ENCODE results near the gene HSPG2. TPM values are rescaled to one million over a fixed set of nuclear protein-coding genes. Genes with fewer than 3 reads are reported as not detected.
A peak's percentile ranks its signal among the peaks of the same experiment; 100 is the strongest.

Gene HSPG2
- total RNA-seq, 1 donor, result 265 TPM

DNA sequence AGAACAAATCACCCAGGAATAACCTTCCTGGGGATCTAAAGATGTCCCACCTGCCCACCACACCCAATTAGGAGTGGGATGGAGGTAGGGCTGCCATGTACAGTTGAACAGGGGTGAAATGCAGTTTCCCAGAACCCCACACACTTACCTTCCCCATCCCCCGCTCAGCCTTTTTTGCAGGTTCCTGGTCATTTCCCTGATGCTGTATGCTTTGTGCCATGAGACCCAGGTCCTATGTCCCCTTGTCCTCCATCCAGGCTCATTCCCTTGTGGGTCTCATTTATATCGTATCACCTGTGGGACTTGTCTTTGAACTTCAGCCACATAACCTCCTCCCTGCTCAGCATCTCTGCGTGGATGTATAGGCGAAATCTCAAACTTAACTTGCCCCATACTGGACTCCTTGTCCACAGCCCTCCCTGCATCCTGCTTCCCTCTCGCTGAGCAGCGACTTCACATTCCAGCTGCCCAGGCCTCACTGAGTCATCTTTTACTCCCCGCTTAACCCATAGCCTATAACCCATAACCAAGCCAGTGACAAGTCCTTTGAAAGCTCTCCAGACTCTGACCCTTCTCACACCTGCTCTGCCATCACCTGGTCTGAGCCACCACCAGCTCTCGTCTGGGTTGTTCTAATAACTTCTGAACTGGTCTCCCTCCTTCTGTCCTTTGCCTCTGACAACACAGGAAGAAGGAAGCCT is 120.4 kb downstream of the HSPG2 start:
- H3K27me3 ChIP-seq (ENCODE audit: insufficient read depth, low read length), result no peaks in the 10 kb centered on the region
- peaks cover 24% of the 10 kb centered on the region for H3K36me3 ChIP-seq (ENCODE audit: insufficient read depth, low read length)
- no peak overlapping the region for H3K27ac ChIP-seq (ENCODE audit: low read depth, low read length)
- no peak overlapping the region for H3K4me2 ChIP-seq (ENCODE audit: insufficient read depth, low read length)
- H3K4me1 ChIP-seq (ENCODE audit: insufficient read depth, low read length), result peaks cover 14% of the 10 kb centered on the region
- H2AFZ ChIP-seq (ENCODE audit: low read length), result no peak overlapping the region
- H3K4me3 ChIP-seq (ENCODE audit: insufficient read depth, low read length), result no peak overlapping the region
- TF ChIP-seq, protein P1, sequence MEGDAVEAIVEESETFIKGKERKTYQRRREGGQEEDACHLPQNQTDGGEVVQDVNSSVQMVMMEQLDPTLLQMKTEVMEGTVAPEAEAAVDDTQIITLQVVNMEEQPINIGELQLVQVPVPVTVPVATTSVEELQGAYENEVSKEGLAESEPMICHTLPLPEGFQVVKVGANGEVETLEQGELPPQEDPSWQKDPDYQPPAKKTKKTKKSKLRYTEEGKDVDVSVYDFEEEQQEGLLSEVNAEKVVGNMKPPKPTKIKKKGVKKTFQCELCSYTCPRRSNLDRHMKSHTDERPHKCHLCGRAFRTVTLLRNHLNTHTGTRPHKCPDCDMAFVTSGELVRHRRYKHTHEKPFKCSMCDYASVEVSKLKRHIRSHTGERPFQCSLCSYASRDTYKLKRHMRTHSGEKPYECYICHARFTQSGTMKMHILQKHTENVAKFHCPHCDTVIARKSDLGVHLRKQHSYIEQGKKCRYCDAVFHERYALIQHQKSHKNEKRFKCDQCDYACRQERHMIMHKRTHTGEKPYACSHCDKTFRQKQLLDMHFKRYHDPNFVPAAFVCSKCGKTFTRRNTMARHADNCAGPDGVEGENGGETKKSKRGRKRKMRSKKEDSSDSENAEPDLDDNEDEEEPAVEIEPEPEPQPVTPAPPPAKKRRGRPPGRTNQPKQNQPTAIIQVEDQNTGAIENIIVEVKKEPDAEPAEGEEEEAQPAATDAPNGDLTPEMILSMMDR (IDR thresholded peaks at IDR 0.05; ENCODE audit: extremely low read depth, low read depth, low read length), result no peak
- no peaks in the 10 kb centered on the region for H3K79me2 ChIP-seq (ENCODE audit: insufficient read depth, low read length)
- H3K9me3 ChIP-seq (ENCODE audit: low read depth, low read length), result no peaks in the 10 kb centered on the region
- DNase-seq (ENCODE audit: insufficient read length, low spot score, missing footprints), result peak; percentile 98
- H4K20me1 ChIP-seq (ENCODE audit: insufficient read depth, low read length), result peaks cover 9% of the 10 kb centered on the region

DNA sequence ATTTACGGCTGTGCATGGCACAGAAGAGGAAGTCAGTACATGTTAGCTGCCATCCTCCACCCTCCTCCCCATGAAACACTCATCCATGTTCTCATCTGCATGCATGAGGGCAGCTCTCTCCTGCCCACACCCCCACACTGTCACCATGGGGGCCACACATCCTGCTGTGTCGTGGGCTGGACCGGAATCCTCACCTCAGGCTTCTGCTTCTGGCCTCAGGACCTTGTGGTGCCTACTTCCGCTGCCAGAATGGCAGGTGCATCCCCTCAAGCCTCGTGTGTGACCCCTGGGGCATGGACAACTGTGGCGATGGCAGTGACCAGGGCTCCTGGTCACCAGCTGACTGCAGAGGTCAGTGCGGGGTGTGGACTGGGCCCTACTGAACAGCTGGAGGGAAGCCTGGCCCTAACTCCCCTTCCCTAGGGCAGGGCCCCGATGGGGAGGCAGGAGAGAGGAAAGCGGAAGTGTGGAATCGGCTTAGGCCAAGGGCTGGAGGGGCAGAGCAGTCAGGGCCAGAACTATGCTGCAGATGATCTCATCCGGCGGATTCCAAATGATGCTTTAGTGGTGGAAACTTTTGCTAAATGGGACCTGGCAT is 121.3 kb downstream of the HSPG2 start:
- Histone ChIP-seq H2AFZ (ENCODE audit: low read length) (no peak overlapping the region), H4K20me1 (ENCODE audit: insufficient read depth, low read length) (peaks cover 3% of the 10 kb centered on the region), H3K4me1 (ENCODE audit: insufficient read depth, low read length) (peaks cover 14% of the 10 kb centered on the region), H3K4me2 (ENCODE audit: insufficient read depth, low read length) (no peak overlapping the region), H3K27ac (ENCODE audit: low read depth, low read length) (no peak overlapping the region), H3K4me3 (ENCODE audit: insufficient read depth, low read length) (no peak overlapping the region), H3K36me3 (ENCODE audit: insufficient read depth, low read length) (peaks cover 15% of the 10 kb centered on the region), H3K27me3 (ENCODE audit: insufficient read depth, low read length) (no peaks in the 10 kb centered on the region), H3K9me3 (ENCODE audit: low read depth, low read length) (no peaks in the 10 kb centered on the region), H3K79me2 (ENCODE audit: insufficient read depth, low read length) (no peaks in the 10 kb centered on the region)
- peak; percentile 29 for DNase-seq (ENCODE audit: insufficient read length, low spot score, missing footprints)
- TF ChIP-seq, protein P1 (IDR thresholded peaks at IDR 0.05; ENCODE audit: extremely low read depth, low read depth, low read length), result no peak

DNA sequence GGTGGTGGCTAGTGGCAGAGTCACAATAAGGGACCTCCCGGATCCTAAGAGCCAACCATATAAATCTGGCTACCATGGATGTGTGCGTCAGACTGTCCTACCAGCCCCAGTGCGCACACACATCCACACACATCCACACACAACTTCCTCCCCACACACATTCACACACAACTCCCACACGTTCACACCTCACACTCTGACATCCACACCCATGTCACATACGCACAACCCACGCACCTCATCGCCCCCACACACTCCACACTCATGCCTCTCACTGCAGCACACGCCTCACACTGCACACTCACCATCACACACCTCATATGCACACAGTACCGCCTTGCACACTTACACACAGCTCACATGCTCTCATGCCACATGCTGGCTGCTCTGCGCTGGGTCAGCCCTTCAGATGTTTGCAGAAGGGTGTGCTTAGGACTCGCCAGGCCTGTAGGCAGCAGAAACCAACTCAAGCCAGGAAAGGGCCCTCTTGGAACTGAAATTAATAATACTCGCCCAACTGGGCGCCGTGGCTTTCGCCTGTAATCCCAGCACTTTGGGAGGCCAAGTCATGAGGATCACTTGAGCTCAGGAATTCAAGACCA is 122.0 kb downstream of the HSPG2 start:
- DNase-seq (ENCODE audit: insufficient read length, low spot score, missing footprints), result peak; percentile 72
- Histone ChIP-seq H3K79me2 (ENCODE audit: insufficient read depth, low read length) (no peaks in the 10 kb centered on the region), H2AFZ (ENCODE audit: low read length) (no peak overlapping the region), H3K9me3 (ENCODE audit: low read depth, low read length) (no peaks in the 10 kb centered on the region), H3K4me3 (ENCODE audit: insufficient read depth, low read length) (peak overlapping the region; percentile 57), H4K20me1 (ENCODE audit: insufficient read depth, low read length) (peaks cover 3% of the 10 kb centered on the region), H3K27ac (ENCODE audit: low read depth, low read length) (no peak overlapping the region), H3K36me3 (ENCODE audit: insufficient read depth, low read length) (peaks cover 11% of the 10 kb centered on the region), H3K4me2 (ENCODE audit: insufficient read depth, low read length) (peak overlapping the region; percentile 79), H3K27me3 (ENCODE audit: insufficient read depth, low read length) (no peaks in the 10 kb centered on the region), H3K4me1 (ENCODE audit: insufficient read depth, low read length) (peaks cover 14% of the 10 kb centered on the region)
- TF ChIP-seq, protein P1 (IDR thresholded peaks at IDR 0.05; ENCODE audit: extremely low read depth, low read depth, low read length), result no peak
